Subcutaneous abdominal adipose tissue (tissue), 5 donors: ENCODE results near the gene UGT1A9.
"Not testable (repeated sequence)": the region's sequence is repeated elsewhere in the genome, so short reads cannot be mapped to it uniquely, and the experiment has no call there.

ENCODE experiments used
- H3K27ac ChIP-seq: one replicate; pipeline ENCODE4 v1.7.0; 2013; ENCODE audit warnings: low read depth, mild to moderate bottlenecking, inconsistent platforms, low read length, moderate library complexity
- H3K27me3 ChIP-seq, 5 donors: one replicate each; pipeline ENCODE4 v1.7.0; 2013; ENCODE audit warnings: low read length in 5 of 5, inconsistent platforms in 1 of 5; ENCODE audit not compliant: control insufficient read depth in 5 of 5, insufficient read depth in 4 of 5
- H3K36me3 ChIP-seq, 5 donors: one replicate each; pipeline ENCODE4 v1.7.0; 2013; ENCODE audit warnings: low read length in 5 of 5; ENCODE audit not compliant: control insufficient read depth in 5 of 5, insufficient read depth in 5 of 5
- H3K4me1 ChIP-seq, 5 donors: one replicate each; pipeline ENCODE4 v1.7.0; 2013; ENCODE audit warnings: low read length in 5 of 5, mild to moderate bottlenecking in 3 of 5, moderate library complexity in 1 of 5; ENCODE audit not compliant: control insufficient read depth in 5 of 5, insufficient read depth in 5 of 5
- H3K4me3 ChIP-seq, 5 donors: one replicate each; pipeline ENCODE4 v1.7.0; 2013; ENCODE audit warnings: low read length in 5 of 5, low read depth in 1 of 5
- H3K9ac ChIP-seq, 5 donors: one replicate each; pipeline ENCODE4 v1.7.0; 2013; ENCODE audit warnings: low read length in 5 of 5, mild to moderate bottlenecking in 4 of 5, moderate library complexity in 3 of 5
- H3K9me3 ChIP-seq, 5 donors: one replicate each; pipeline ENCODE4 v1.7.0; 2013; ENCODE audit warnings: low read length in 5 of 5; ENCODE audit not compliant: control insufficient read depth in 5 of 5
- donor health status: healthy.
- donor health status: healthy.
- donor health status: healthy.
- donor health status: healthy.
- donor health status: healthy.

The UGT1A9 gene

GRCh38 chr2:233655043-233655442 is 16.7 kb upstream of the UGT1A9 start:
- no peaks in the 10 kb centered on the region for H3K36me3 ChIP-seq
- H3K4me3 ChIP-seq, result no peak overlapping the region
- H3K9ac ChIP-seq, result no peak overlapping the region
- no peak overlapping the region for H3K27ac ChIP-seq
- no peaks in the 10 kb centered on the region for H3K9me3 ChIP-seq
- H3K27me3 ChIP-seq, result no peaks in the 10 kb centered on the region
- no peaks in the 10 kb centered on the region for H3K4me1 ChIP-seq

GRCh38 chr2:233655943-233656342 is 15.8 kb upstream of the UGT1A9 start:
- not testable (repeated sequence) for H3K9me3 ChIP-seq, H3K4me1 ChIP-seq, H3K4me3 ChIP-seq, H3K27me3 ChIP-seq, H3K9ac ChIP-seq, H3K36me3 ChIP-seq, H3K27ac ChIP-seq

- H3K4me1 ChIP-seq, result no peaks in the 10 kb centered on the region
- H3K36me3 ChIP-seq, result no peaks in the 10 kb centered on the region
- no peak overlapping the region for H3K27ac ChIP-seq
- H3K9ac ChIP-seq, result no peak overlapping the region
- H3K9me3 ChIP-seq, result no peaks in the 10 kb centered on the region
- no peak overlapping the region for H3K4me3 ChIP-seq
- no peaks in the 10 kb centered on the region for H3K27me3 ChIP-seq
Measured at GRCh38 chr2:233656443-233656842, 15.3 kb upstream of the UGT1A9 start.

- no peak overlapping the region for H3K9ac ChIP-seq
Measured at GRCh38 chr2:233658610-233659009, 13.1 kb upstream of the UGT1A9 start.

GRCh38 chr2:233663911-233664310 is 7.8 kb upstream of the UGT1A9 start:
- Histone ChIP-seq H3K27ac (no peak overlapping the region), H3K9me3 (peaks cover 0 to 4% (median 0%) of the 10 kb centered on the region in 5 donors), H3K9ac (no peak overlapping the region), H3K27me3 (no peaks in the 10 kb centered on the region), H3K36me3 (no peaks in the 10 kb centered on the region), H3K4me3 (no peak overlapping the region), H3K4me1 (no peaks in the 10 kb centered on the region)

More at GRCh38 chr2:233658610-233659009, 13.1 kb upstream of the UGT1A9 start:
- Histone ChIP-seq H3K9me3 (peaks cover 0 to 2% (median 0%) of the 10 kb centered on the region in 5 donors), H3K27me3 (no peaks in the 10 kb centered on the region), H3K27ac (no peak overlapping the region), H3K4me3 (no peak overlapping the region), H3K4me1 (no peaks in the 10 kb centered on the region), H3K36me3 (no peaks in the 10 kb centered on the region)

- H3K27me3 ChIP-seq, result peaks cover 0 to 2% (median 0%) of the 10 kb centered on the region in 5 donors
- no peak overlapping the region for H3K4me3 ChIP-seq
- H3K36me3 ChIP-seq, result no peaks in the 10 kb centered on the region
- no peak overlapping the region for H3K9ac ChIP-seq
- H3K9me3 ChIP-seq, result peaks cover 0 to 4% (median 0%) of the 10 kb centered on the region in 5 donors
- H3K27ac ChIP-seq, result no peak overlapping the region
- no peaks in the 10 kb centered on the region for H3K4me1 ChIP-seq
Measured at GRCh38 chr2:233668605-233669260, 3.0 kb upstream of the UGT1A9 start.

- no peaks in the 10 kb centered on the region for H3K36me3 ChIP-seq
- H3K4me1 ChIP-seq, result no peaks in the 10 kb centered on the region
- no peak overlapping the region for H3K9ac ChIP-seq
- H3K9me3 ChIP-seq, result peaks cover 0 to 4% (median 0%) of the 10 kb centered on the region in 5 donors
- H3K4me3 ChIP-seq, result no peak overlapping the region
- H3K27me3 ChIP-seq, result peaks cover 0 to 2% (median 0%) of the 10 kb centered on the region in 5 donors
- H3K27ac ChIP-seq, result no peak overlapping the region
Measured at GRCh38 chr2:233672886-233673285, 1.2 kb downstream of the UGT1A9 start.

GRCh38 chr2:233673896-233674295 is 2.2 kb downstream of the UGT1A9 start:
- H3K4me1 ChIP-seq, result no peaks in the 10 kb centered on the region
- no peak overlapping the region for H3K4me3 ChIP-seq
- H3K9ac ChIP-seq, result no peak overlapping the region
- H3K27ac ChIP-seq, result no peak overlapping the region
- peaks cover 0 to 4% (median 0%) of the 10 kb centered on the region in 5 donors for H3K9me3 ChIP-seq
- peaks cover 0 to 2% (median 0%) of the 10 kb centered on the region in 5 donors for H3K27me3 ChIP-seq
- H3K36me3 ChIP-seq, result no peaks in the 10 kb centered on the region

- Histone ChIP-seq H3K27me3 (peaks cover 0 to 2% (median 0%) of the 10 kb centered on the region in 5 donors), H3K9ac (no peak overlapping the region), H3K9me3 (peaks cover 0 to 4% (median 0%) of the 10 kb centered on the region in 5 donors), H3K4me1 (no peaks in the 10 kb centered on the region), H3K27ac (no peak overlapping the region), H3K36me3 (no peaks in the 10 kb centered on the region), H3K4me3 (no peak overlapping the region)
Measured at GRCh38 chr2:233674314-233674713, 2.6 kb downstream of the UGT1A9 start.

- H3K4me3 ChIP-seq, result no peak overlapping the region
- H3K27me3 ChIP-seq, result peaks cover 0 to 2% (median 0%) of the 10 kb centered on the region in 5 donors
- H3K27ac ChIP-seq, result no peak overlapping the region
- no peaks in the 10 kb centered on the region for H3K4me1 ChIP-seq
- peaks cover 0 to 4% (median 0%) of the 10 kb centered on the region in 5 donors for H3K9me3 ChIP-seq
- H3K36me3 ChIP-seq, result no peaks in the 10 kb centered on the region
- no peak overlapping the region for H3K9ac ChIP-seq
Measured at GRCh38 chr2:233674995-233675394, 3.3 kb downstream of the UGT1A9 start.
